Body of pancreas (tissue), 4 donors: ENCODE measurements around the gene TNRC6A. TPM values are rescaled to one million over a fixed set of nuclear protein-coding genes. Genes with fewer than 3 reads are reported as not detected.

Source experiments
- ATAC-seq: fragments of 150-250 bp; one replicate; pipeline ENCODE4 v1.9.1; 2016
- DNase-seq, 4 donors: peaks; one replicate each; pipeline ENCODE4 v3.0.0-alpha.2; 2019
- H3K27ac ChIP-seq, 4 donors: fragments of 200-600 bp; sonication (generic); 1 replicate in 3 of 4; 2 replicates in 1 of 4; pipeline versions ENCODE4 v1.5.1 to v1.6.1; 2016 to 2019; ENCODE audit warnings: mild to moderate bottlenecking in 1 of 4, mixed read lengths in 1 of 4, moderate library complexity in 1 of 4
- H3K27me3 ChIP-seq, 2 donors: fragments of 200-600 bp; sonication (generic); one replicate each; pipeline ENCODE4 v1.6.0; 2016; ENCODE audit warnings: mild to moderate bottlenecking in 1 of 2
- H3K36me3 ChIP-seq, 2 donors: fragments of 200-600 bp; sonication (generic); replicated peaks in 1 of 2; 2 replicates each; pipeline ENCODE4 v1.5.1; 2016; ENCODE audit warnings: low read depth in 2 of 2; ENCODE audit not compliant: insufficient read depth in 1 of 2
- H3K4me1 ChIP-seq: fragments of 200-600 bp; sonication (generic); one replicate; pipeline ENCODE4 v1.6.0; 2016
- H3K4me3 ChIP-seq, 2 donors: fragments of 200-600 bp; sonication (generic); 1 replicate in 1 of 2; 2 replicates in 1 of 2; pipeline ENCODE4 v1.5.1; 2016 to 2019
- H3K9me3 ChIP-seq, 3 donors: fragments of 200-600 bp; sonication (generic); 1 replicate in 2 of 3; 2 replicates in 1 of 3; pipeline ENCODE4 v1.5.1; 2016
- POLR2A ChIP-seq, 3 donors: fragments of 450-650 bp; IDR thresholded peaks; one replicate each; pipeline ENCODE4 v1.6.1; 2016; ENCODE audit warnings: antibody characterized with exemption in 3 of 3, mild to moderate bottlenecking in 2 of 3
- WGBS, 2 donors: methylation state at CpG; one replicate each; pipeline ENCODE4 v1.1.5; 2017; 5-methylcytosine and 5-hydroxymethylcytosine counted together
- intact Hi-C: fragments of 100-400 bp; cut with DNase I; formaldehyde crosslinking; loops from one replicate; pipeline ENCODE4 v1.15.1; 2023
- total RNA-seq, 2 donors: library from RNA; depleted of rRNA; stranded (reverse); fragments of >200 nt; gene quantifications; one replicate each; pipeline ENCODE4 v1.1.0, GENCODE V29; 2016
- TF ChIP-seq, protein P1 (sequence below), 7 experiments: fragments of 450-650 bp in 4 of 7; fragments of 200-600 bp in 3 of 7; sonication (generic) in 3 of 7; IDR thresholded peaks; one replicate each; pipeline ENCODE4 v1.5.1; 2016 to 2019; ENCODE audit warnings: antibody characterized with exemption in 7 of 7

Gene TNRC6A
- total RNA-seq, 2 donors from 2014 or later, result 46.1 to 82.2 TPM

GRCh38 chr16:24861461-24861860, 132.0 kb downstream of the TNRC6A start:
- peaks cover 0 to 4% (median 0%) of the 10 kb centered on the region in 3 donors for H3K9me3 ChIP-seq
- H3K27me3 ChIP-seq, result no peaks in the 10 kb centered on the region
- no peak for DNase-seq
- intact Hi-C loops, result no loop called here
- no peaks in the 10 kb centered on the region for H3K36me3 ChIP-seq
- no peak overlapping the region for H3K27ac ChIP-seq
- no peak overlapping the region for H3K4me3 ChIP-seq
- peaks cover 4% of the 10 kb centered on the region for H3K4me1 ChIP-seq
- ATAC-seq, result no peak
- TF ChIP-seq, protein P1, sequence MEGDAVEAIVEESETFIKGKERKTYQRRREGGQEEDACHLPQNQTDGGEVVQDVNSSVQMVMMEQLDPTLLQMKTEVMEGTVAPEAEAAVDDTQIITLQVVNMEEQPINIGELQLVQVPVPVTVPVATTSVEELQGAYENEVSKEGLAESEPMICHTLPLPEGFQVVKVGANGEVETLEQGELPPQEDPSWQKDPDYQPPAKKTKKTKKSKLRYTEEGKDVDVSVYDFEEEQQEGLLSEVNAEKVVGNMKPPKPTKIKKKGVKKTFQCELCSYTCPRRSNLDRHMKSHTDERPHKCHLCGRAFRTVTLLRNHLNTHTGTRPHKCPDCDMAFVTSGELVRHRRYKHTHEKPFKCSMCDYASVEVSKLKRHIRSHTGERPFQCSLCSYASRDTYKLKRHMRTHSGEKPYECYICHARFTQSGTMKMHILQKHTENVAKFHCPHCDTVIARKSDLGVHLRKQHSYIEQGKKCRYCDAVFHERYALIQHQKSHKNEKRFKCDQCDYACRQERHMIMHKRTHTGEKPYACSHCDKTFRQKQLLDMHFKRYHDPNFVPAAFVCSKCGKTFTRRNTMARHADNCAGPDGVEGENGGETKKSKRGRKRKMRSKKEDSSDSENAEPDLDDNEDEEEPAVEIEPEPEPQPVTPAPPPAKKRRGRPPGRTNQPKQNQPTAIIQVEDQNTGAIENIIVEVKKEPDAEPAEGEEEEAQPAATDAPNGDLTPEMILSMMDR (IDR thresholded peaks at IDR 0.05), result no peak
- no peak for TF ChIP-seq POLR2A (IDR thresholded peaks at IDR 0.05)
- 85 to 94% methylated on average over 1 of the region's 1 CpG for WGBS, 2 donors

DNA sequence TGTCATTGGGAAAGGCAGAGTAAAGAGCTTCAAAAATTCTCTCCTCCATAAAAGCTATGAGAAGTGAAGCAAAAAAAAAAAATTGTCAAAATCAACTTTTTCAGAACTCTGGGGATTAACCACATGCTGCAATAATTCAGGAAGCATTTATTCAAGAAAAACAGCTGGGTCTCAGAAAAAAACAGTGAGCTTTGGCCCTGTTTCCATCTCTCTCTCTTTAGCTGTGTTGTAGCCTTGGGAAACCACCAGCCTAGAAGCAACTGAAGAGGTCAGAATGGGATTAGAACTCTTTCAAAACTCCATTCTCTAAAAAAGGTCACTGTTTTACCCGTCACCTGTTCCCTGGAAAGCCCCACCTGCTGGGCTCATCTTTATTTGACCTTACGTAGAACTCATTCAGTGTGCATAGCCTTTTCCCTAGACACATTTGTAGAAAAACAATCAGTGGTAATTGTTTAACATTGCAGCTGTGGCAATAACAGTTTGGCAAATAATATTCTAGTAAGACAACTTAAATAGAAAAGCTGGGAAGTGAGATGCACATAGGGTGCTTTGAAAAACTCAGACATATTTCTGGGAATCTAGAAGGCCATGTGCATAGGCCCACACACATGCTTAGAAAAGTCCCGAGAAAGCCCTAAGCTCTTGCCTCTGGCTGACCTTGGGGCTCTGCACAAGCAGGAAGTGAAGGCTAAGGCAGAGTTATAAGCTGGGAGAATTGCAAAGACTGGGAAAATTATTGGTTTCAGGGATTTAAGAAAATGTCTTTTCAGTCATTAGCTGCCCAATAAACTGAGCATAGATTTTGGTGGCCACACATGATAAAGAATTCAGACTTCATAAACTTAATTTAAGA, 134.4 kb downstream of the TNRC6A start:
- DNase-seq (no peak), ATAC-seq (no peak)
- Histone ChIP-seq H3K4me1 (peaks cover 4% of the 10 kb centered on the region), H3K4me3 (no peak overlapping the region), H3K36me3 (no peaks in the 10 kb centered on the region), H3K27ac (no peak overlapping the region), H3K9me3 (peaks cover 0 to 4% (median 0%) of the 10 kb centered on the region in 3 donors), H3K27me3 (no peaks in the 10 kb centered on the region)
- TF ChIP-seq, protein P1 (IDR thresholded peaks at IDR 0.05), result no peak
- TF ChIP-seq POLR2A (IDR thresholded peaks at IDR 0.05), result no peak
- intact Hi-C loops, result no loop called here
- 89 to 93% methylated on average over 3 of the region's 3 CpGs for WGBS, 2 donors

DNA sequence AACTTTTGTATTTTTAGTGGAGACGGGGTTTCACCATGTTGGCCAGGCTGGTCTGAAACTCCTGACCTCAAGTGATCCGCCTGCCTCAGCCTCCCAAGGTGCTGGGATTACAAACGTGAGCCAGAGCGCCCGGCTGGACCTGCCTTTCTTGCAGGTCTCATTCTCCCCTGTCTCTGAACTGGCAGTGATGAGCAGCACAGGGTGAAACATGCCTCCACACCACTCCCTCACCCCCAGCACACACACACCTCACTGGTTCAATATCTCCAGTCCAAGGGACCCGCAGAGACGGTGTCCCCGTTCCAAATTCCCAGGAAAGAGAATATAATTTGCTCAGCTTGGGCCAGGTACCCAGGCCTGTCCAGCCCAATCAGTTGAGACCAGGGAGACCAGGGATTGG, 139.6 kb downstream of the TNRC6A start:
- no peak for TF ChIP-seq POLR2A (IDR thresholded peaks at IDR 0.05)
- TF ChIP-seq, protein P1 (IDR thresholded peaks at IDR 0.05), result no peak
- Histone ChIP-seq H3K9me3 (peaks cover 0 to 2% (median 0%) of the 10 kb centered on the region in 3 donors), H3K36me3 (no peaks in the 10 kb centered on the region), H3K27me3 (no peaks in the 10 kb centered on the region), H3K27ac (no peak overlapping the region), H3K4me1 (no peaks in the 10 kb centered on the region), H3K4me3 (no peak overlapping the region)
- no peak for DNase-seq
- ATAC-seq, result no peak
- 74 to 79% methylated on average over 8 of the region's 8 CpGs for WGBS, 2 donors
- intact Hi-C loops, result no loop called here

GRCh38 chr16:24871891-24872290, 142.4 kb downstream of the TNRC6A start:
- H3K4me1 ChIP-seq, result no peaks in the 10 kb centered on the region
- intact Hi-C loops, result no loop called here
- ATAC-seq, result no peak
- H3K4me3 ChIP-seq, result no peak overlapping the region
- no peaks in the 10 kb centered on the region for H3K27me3 ChIP-seq
- DNase-seq, result no peak
- TF ChIP-seq, protein P1 (IDR thresholded peaks at IDR 0.05), result no peak
- no peak for TF ChIP-seq POLR2A (IDR thresholded peaks at IDR 0.05)
- no peaks in the 10 kb centered on the region for H3K36me3 ChIP-seq
- 87 to 90% methylated on average over 5 of the region's 5 CpGs for WGBS, 2 donors
- no peaks in the 10 kb centered on the region for H3K9me3 ChIP-seq
- H3K27ac ChIP-seq, result no peak overlapping the region

DNA sequence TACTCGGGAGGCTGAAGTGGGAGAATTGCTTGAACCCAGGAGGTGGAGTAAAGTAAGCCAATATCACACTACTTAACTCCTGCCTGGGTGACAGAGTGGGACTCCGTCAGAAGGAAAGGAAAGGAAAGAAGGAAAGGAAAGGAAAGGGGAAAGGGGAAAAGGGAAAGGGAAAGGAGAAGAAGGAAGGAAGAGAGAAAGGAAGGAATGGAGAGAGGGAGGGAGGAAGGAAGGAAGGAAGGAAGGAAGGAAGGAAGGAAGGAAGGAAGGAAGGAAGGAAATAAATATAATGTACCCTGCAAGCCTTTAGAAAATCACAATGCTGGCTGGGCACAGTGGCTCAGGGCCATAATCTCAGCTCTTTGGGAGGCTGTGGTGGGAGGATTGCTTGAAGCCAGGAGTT, 143.6 kb downstream of the TNRC6A start:
- no peak overlapping the region for H3K4me3 ChIP-seq
- no peak overlapping the region for H3K27ac ChIP-seq
- intact Hi-C loops, result no loop called here

More for the DNA sequence above, 143.6 kb downstream of the TNRC6A start:
- no peaks in the 10 kb centered on the region for H3K36me3 ChIP-seq
- no peak for DNase-seq
- no peaks in the 10 kb centered on the region for H3K27me3 ChIP-seq
- no peaks in the 10 kb centered on the region for H3K9me3 ChIP-seq
- 40 to 57% methylated on average over 2 of the region's 2 CpGs for WGBS, 2 donors
- no peak for TF ChIP-seq POLR2A (IDR thresholded peaks at IDR 0.05)
- TF ChIP-seq, protein P1 (IDR thresholded peaks at IDR 0.05), result no peak
- ATAC-seq, result no peak
- no peaks in the 10 kb centered on the region for H3K4me1 ChIP-seq
